HUES64 (cell line): ENCODE data around the gene FBXL22.

Experiments
- H3K27ac ChIP-seq: 2 replicates; pipeline ENCODE4 v1.7.0; 2013; ENCODE audit warnings: low read depth, low read length, inconsistent platforms
- H3K27me3 ChIP-seq: 2 replicates; pipeline ENCODE4 v1.6.1; 2013; ENCODE audit warnings: mild to moderate bottlenecking, low read length; ENCODE audit not compliant: insufficient read depth
- H3K36me3 ChIP-seq: 2 replicates; pipeline ENCODE4 v1.6.1; 2013; ENCODE audit warnings: mild to moderate bottlenecking, low read length; ENCODE audit not compliant: insufficient read depth
- H3K4me1 ChIP-seq: 2 replicates; pipeline ENCODE4 v1.6.1; 2013; ENCODE audit warnings: mild to moderate bottlenecking, low read length, moderate library complexity; ENCODE audit not compliant: insufficient read depth
- H3K4me3 ChIP-seq: 2 replicates; pipeline ENCODE4 v1.5.1; 2013; ENCODE audit warnings: mild to moderate bottlenecking, low read length, moderate library complexity
- H3K9ac ChIP-seq: 2 replicates; pipeline ENCODE4 v1.6.1; 2013; ENCODE audit warnings: mild to moderate bottlenecking, low read depth, low read length
- H3K9me3 ChIP-seq: 2 replicates; pipeline ENCODE4 v1.6.1; 2013; ENCODE audit warnings: low read depth, low read length; ENCODE audit not compliant: insufficient read depth
- WGBS: fragments of 150-250, 120-280 bp; methylation state at CpG from one replicate; pipeline ENCODE4 v1.1.7; 2013; ENCODE audit warnings: missing lambda C conversion rate; 5-methylcytosine and 5-hydroxymethylcytosine counted together

FBXL22 gene

DNA sequence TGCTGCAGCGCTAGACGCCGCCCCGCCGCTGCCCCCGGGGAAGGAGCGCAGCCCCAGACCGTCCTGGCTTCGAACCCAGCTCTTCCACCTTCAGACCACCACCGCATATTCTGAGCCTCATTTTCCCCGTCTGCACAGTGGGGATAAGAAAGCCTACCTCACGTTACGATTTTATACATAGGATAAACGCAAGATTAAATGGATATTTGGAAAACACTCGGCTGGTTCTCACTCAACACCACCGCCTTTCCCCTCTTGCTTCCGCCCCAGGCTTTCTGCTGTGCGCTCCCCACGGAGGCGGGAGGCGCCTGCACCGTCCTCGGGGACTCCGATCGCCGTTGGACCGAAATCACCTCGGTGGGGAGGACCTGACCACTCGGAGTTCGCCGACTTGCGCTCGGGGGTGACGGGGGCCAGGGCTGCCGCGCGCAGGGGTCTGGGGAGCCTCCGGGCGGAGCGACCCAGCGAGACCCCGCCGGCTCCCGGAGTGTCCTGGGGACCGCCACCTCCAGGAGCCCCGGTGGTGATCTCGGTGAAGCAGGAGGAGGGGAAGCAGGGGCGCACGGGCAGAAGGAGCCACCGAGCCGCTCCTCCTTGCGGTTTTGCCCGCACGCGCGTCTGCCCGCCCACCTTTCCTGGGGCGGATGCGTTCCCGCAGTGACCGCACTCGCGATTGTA lies 4.0 kb downstream of the FBXL22 start:
- Histone ChIP-seq H3K27ac (no peak overlapping the region), H3K4me1 (peaks cover 10% of the 10 kb centered on the region; the same call in 1 of the 2 replicates)

DNA sequence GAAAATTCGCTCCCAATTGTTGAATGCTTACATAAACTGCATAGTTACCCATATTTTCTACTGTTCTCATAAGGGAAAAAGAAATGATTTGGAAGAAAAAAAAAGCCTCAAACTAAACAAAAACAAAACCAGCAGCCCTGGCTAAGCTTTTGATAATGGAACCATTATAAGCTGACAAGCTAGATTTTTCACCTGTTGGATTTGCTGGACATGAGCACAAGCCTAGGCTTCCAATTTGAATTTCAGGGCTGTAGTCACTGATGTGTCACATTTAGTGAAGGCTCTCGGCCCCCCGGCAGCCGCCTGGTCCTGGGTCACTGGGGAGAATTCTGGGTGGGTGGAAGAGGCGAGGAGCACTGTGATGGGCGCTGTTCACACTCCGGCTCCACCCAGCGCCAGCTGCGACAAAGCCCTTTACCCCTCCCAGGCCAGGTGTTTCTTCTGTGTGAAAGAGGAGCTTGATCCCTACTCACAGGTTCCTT lies 4.6 kb downstream of the FBXL22 start:
- no peaks in the 10 kb centered on the region for H3K36me3 ChIP-seq
- H3K27ac ChIP-seq = no peak overlapping the region
- WGBS = 57% methylated on average over 8 of the region's 9 CpGs

More for the DNA sequence above, 4.0 kb downstream of the FBXL22 start:
- Histone ChIP-seq H3K9me3 (no peaks in the 10 kb centered on the region), H3K36me3 (no peaks in the 10 kb centered on the region), H3K27me3 (peaks cover 40% of the 10 kb centered on the region), H3K9ac (peak overlapping the region; percentile 57), H3K4me3 (peak overlapping the region; percentile 64)
- under 1% methylated on average over 63 of the region's 63 CpGs for WGBS

DNA sequence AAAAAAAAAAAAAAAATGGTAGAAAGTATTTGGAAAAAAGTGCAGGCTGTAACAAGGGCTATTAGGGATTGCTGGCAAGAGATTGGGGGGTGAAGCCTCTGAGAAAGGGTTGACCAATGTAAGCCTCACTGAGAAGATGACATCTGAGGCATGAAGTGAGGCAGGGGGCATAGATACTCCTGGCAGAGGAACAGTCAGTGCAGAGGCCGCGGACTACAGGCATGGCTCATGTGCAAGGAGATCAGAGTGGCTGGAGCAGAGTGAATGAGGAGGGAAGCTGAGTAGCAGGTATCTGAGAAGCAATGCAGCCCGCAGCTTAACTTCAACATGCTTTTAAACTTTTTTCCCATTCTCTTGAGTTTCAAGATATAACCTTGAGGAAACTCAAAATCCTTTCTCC lies 5.4 kb downstream of the FBXL22 start:
- H3K9ac ChIP-seq = no peak overlapping the region
- 91% methylated on average over 3 of the region's 3 CpGs for WGBS

More for the DNA sequence above, 4.6 kb downstream of the FBXL22 start:
- peak overlapping the region; percentile 64 for H3K4me3 ChIP-seq
- H3K4me1 ChIP-seq = peaks cover 8% of the 10 kb centered on the region; the same call in 1 of the 2 replicates
- peaks cover 40% of the 10 kb centered on the region for H3K27me3 ChIP-seq
- peak overlapping the region; percentile 57 for H3K9ac ChIP-seq
- no peaks in the 10 kb centered on the region for H3K9me3 ChIP-seq

DNA sequence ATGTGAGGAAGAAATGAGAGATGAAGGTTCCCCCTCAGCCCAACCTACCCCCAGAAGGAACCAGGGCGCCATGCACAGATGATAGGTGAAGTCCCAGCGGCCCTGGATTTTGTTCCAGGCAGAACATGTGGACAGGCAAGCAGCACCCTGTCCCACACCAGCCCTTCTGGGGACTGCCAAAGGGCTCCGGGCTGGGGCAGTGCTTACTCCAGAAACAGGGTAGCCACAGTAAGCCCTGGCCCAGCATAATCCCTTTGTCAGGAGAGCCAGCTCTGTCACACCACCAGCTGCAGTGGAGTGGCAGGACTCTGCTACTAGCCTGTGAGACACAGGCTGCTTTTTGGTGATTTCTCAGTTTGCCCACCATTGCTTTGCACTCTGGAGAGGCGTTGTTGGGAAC lies 6.3 kb downstream of the FBXL22 start:
- Histone ChIP-seq H3K4me3 (no peak overlapping the region), H3K27me3 (peaks cover 40% of the 10 kb centered on the region), H3K36me3 (peaks cover 10% of the 10 kb centered on the region), H3K9me3 (no peaks in the 10 kb centered on the region), H3K4me1 (0 out of 2 replicates have a peak, but pooled peaks cover 5% of the 10 kb centered on the region), H3K9ac (no peak overlapping the region), H3K27ac (no peak overlapping the region)
- WGBS = 91% methylated on average over 4 of the region's 4 CpGs

More for the DNA sequence above, 5.4 kb downstream of the FBXL22 start:
- H3K27me3 ChIP-seq = peaks cover 40% of the 10 kb centered on the region
- no peak overlapping the region for H3K4me3 ChIP-seq
- H3K27ac ChIP-seq = no peak overlapping the region
- H3K4me1 ChIP-seq = 0 out of 2 replicates have a peak, but pooled peaks cover 5% of the 10 kb centered on the region
- H3K9me3 ChIP-seq = no peaks in the 10 kb centered on the region
- H3K36me3 ChIP-seq = 0 out of 2 replicates have a peak, but pooled peaks cover under 1% of the 10 kb centered on the region

DNA sequence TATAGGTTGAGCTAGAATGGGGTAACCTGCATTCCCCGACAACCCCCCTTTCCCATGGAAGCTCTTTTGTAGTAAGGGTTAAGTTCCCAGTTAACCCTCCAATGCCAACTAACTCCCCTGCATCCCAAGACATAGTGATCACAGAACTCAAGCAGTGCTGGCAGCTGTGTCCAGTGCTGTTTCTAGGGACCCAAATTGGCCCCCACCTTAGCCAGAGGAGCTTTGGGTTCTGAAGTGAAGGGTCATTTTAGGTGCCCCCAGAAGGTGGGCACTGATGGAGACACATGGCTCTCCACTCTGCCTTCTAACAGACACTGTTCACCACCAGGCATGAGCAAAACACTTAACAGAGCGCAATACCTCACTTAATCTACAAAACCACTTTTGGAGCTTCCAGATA lies 7.1 kb downstream of the FBXL22 start:
- H3K9me3 ChIP-seq = no peaks in the 10 kb centered on the region
- 0 out of 2 replicates have a peak, but pooled peaks cover 5% of the 10 kb centered on the region for H3K4me1 ChIP-seq
- H3K27ac ChIP-seq = no peak overlapping the region
- H3K36me3 ChIP-seq = peaks cover 17% of the 10 kb centered on the region
- peaks cover 40% of the 10 kb centered on the region for H3K27me3 ChIP-seq
- no peak overlapping the region for H3K4me3 ChIP-seq
- 100% methylated on average over 1 of the region's 2 CpGs for WGBS
- no peak overlapping the region for H3K9ac ChIP-seq

DNA sequence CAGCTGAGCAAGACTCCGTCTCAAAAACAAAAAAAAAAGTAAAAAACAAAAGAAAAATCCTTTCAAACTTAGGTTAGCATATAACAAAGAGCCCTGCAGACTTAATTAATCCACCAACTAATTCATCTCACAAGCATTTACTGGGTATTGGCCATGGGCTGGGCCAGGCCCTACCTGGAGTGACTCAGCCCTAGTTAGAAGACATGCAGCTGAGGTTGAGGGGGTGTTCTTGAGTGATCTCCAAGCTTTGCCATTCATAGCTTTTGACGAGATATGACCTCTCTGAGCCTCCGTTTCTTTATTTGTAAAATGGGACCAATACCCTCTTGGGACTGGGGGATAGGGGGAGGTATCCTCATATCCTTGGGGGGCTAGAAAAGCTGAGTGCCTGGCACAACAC lies 7.8 kb downstream of the FBXL22 start:
- H3K9me3 ChIP-seq = no peaks in the 10 kb centered on the region
- H3K27ac ChIP-seq = no peak overlapping the region
- H3K27me3 ChIP-seq = peaks cover 37% of the 10 kb centered on the region
- peaks cover 21% of the 10 kb centered on the region for H3K36me3 ChIP-seq
- H3K4me1 ChIP-seq = 0 out of 2 replicates have a peak, but pooled peaks cover under 1% of the 10 kb centered on the region
- H3K9ac ChIP-seq = no peak overlapping the region
- 96% methylated on average over 3 of the region's 3 CpGs for WGBS
- no peak overlapping the region for H3K4me3 ChIP-seq

DNA sequence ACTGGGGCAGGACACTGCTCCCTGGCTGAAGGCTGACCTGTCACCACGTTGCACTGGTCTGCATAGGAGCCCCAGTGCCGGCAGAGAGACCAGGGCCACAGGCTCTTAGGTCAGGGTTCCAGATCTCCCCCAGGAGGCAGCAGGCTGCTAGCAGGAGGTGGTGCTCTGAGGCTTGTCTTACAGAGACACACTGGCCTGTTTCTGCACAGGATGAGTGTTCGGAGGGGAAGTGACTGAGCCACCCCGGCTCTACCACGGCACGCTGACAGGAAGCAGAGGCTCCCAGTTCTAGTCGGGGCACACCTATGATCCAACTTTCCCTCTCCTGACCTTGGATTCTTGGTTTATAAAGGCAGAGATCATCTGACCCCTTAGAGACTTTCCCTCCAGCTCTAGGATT lies 8.6 kb downstream of the FBXL22 start:
- Histone ChIP-seq H3K9me3 (no peaks in the 10 kb centered on the region), H3K27ac (no peak overlapping the region), H3K4me1 (no peaks in the 10 kb centered on the region), H3K9ac (no peak overlapping the region), H3K36me3 (peaks cover 21% of the 10 kb centered on the region), H3K4me3 (no peak overlapping the region), H3K27me3 (peaks cover 30% of the 10 kb centered on the region)
- 86% methylated on average over 7 of the region's 7 CpGs for WGBS

DNA sequence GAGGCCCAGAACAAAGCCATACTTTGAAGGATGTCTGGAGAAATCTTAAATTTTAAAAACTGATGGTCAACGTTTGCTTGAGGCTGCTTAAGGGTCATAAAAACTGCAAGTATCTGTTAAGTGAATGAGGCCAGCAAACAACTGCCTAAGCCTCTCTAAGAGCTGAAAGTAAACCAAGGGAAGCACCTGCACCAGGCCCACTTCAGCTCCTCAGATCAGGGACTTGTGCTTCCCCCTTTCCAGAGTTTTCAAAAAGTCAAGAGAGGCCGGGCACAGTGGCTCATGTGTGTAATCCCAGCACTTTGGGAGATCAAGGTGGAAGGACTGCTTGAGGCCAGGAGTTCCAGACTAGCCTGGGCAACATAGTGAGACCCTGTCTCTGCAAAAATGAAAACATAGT lies 9.1 kb downstream of the FBXL22 start:
- no peak overlapping the region for H3K27ac ChIP-seq
- H3K9ac ChIP-seq = no peak overlapping the region
- peaks cover 21% of the 10 kb centered on the region for H3K36me3 ChIP-seq
- no peak overlapping the region for H3K4me3 ChIP-seq
- WGBS = 84% methylated on average over 2 of the region's 2 CpGs
- no peaks in the 10 kb centered on the region for H3K4me1 ChIP-seq
- H3K9me3 ChIP-seq = no peaks in the 10 kb centered on the region
- H3K27me3 ChIP-seq = peaks cover 26% of the 10 kb centered on the region

DNA sequence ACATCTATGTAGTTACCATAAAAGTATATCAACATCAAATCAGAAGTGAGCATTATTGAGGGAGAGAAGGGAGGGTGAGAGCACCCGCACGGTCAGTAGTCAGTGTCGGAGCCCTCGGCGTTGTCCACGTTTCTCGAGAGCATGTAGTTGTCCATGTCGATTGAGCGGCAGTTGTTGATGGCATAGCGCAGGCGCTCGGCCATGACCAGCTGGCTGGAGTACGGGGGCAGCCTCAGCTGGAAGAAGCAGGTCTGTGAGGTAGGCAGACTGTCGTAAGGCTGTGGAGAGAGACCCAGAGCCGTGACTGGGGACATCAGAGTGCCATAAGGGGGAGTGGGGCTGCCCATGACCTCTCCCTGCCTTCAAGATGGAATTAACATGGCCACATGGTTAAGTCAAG lies 11.8 kb downstream of the FBXL22 start:
- H3K4me3 ChIP-seq = no peak overlapping the region
- H3K27ac ChIP-seq = no peak overlapping the region
- H3K36me3 ChIP-seq = peaks cover 25% of the 10 kb centered on the region
- no peaks in the 10 kb centered on the region for H3K4me1 ChIP-seq
- 96% methylated on average over 15 of the region's 15 CpGs for WGBS
- no peak overlapping the region for H3K9ac ChIP-seq
- H3K27me3 ChIP-seq = no peaks in the 10 kb centered on the region
- no peaks in the 10 kb centered on the region for H3K9me3 ChIP-seq

DNA sequence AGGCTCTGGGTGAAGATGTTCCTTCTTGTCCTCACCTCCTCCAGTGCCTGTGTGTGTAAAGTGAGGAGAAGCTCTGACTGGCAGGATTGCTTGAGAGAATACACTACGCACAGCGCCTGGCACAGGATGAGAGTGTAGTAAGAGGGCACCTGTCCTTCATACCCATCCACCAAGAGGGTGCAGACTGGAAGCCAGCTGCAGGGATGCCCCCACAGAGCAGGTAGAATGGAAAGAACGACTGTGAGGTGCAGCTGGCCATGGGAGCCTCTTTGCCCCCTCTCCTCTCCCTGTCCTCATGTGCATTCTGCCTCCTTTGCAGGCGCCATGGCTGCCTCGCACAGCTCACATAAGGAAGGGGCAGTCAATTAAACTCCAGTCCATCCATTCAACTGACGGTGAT lies 12.3 kb downstream of the FBXL22 start:
- Histone ChIP-seq H3K9me3 (no peaks in the 10 kb centered on the region), H3K36me3 (peaks cover 26% of the 10 kb centered on the region), H3K27me3 (no peaks in the 10 kb centered on the region), H3K9ac (no peak overlapping the region), H3K4me1 (no peaks in the 10 kb centered on the region), H3K4me3 (no peak overlapping the region), H3K27ac (no peak overlapping the region)
- WGBS = over 99% methylated on average over 6 of the region's 6 CpGs

DNA sequence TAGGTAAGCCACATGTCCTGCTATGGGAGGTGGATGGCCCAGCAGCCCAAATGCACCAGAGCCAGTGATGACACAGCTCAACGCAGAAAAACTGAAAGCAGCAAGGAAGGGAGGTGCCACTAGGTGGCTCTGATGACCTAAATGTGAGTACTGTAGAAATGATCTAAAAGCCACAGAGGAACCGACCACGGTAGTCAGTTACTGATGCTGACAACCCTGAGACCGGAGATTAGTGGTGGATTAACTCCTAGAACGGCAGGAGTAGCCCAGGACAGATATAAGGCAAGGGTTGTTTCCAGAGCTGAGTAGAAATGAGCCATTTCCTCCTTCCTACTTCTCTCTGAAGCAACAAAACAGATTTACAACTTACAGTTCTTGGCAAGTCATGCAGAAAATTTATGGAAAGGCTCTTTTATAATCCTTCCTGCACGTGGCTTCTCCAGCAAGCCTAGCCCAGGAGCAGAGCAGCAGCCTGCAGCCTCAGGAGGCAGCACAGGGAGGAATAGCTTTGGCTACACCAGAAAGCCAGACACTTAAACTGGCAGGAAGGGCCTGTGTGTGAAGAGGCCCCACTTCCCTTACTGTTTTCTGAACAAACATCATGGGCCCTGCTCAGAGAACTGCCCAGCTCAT lies 13.1 kb downstream of the FBXL22 start:
- H3K27me3 ChIP-seq = no peaks in the 10 kb centered on the region
- no peak overlapping the region for H3K27ac ChIP-seq
- WGBS = 50% methylated on average over 6 of the region's 6 CpGs
- no peaks in the 10 kb centered on the region for H3K9me3 ChIP-seq
- peaks cover 32% of the 10 kb centered on the region for H3K36me3 ChIP-seq
- no peak overlapping the region for H3K9ac ChIP-seq
- no peaks in the 10 kb centered on the region for H3K4me1 ChIP-seq
- no peak overlapping the region for H3K4me3 ChIP-seq
